SJSA1 (cell line): ENCODE data around the gene PACRG. TPM values are rescaled to one million over a fixed set of nuclear protein-coding genes. Genes with fewer than 3 reads are reported as not detected.
A peak's percentile ranks its signal among the peaks of the same experiment; 100 is the strongest.

Experiments
- DNase-seq, 2 experiments: peaks; one replicate each; pipeline ENCODE4 v3.0.0-alpha.2; 2015 to 2020; ENCODE audit warnings: low spot score in 2 of 2, low read depth in 1 of 2
- H3K27ac ChIP-seq: fragments of 250-450 bp; sonication (Bioruptor Pico); 2 replicates; pipeline ENCODE4 v1.5.1; 2020; ENCODE audit warnings: mild to moderate bottlenecking, moderate library complexity
- H3K27me3 ChIP-seq: fragments of 250-450 bp; sonication (Bioruptor Pico); replicated peaks from 2 replicates; pipeline ENCODE4 v1.5.1; 2020; ENCODE audit warnings: mild to moderate bottlenecking, moderate library complexity
- H3K36me3 ChIP-seq: fragments of 250-450 bp; sonication (Bioruptor Pico); 2 replicates; pipeline ENCODE4 v1.5.1; 2020; ENCODE audit warnings: mild to moderate bottlenecking
- H3K4me1 ChIP-seq: fragments of 250-450 bp; sonication (Bioruptor Pico); replicated peaks from 2 replicates; pipeline ENCODE4 v1.6.1; 2021; ENCODE audit warnings: mild to moderate bottlenecking
- H3K4me3 ChIP-seq: fragments of 250-450 bp; sonication (Bioruptor Pico); 2 replicates; pipeline ENCODE4 v1.5.1; 2020; ENCODE audit warnings: mild to moderate bottlenecking
- H3K9me3 ChIP-seq: fragments of 250-450 bp; sonication (Bioruptor Pico); replicated peaks from 2 replicates; pipeline ENCODE4 v1.5.1; 2020; ENCODE audit warnings: mild to moderate bottlenecking
- total RNA-seq: library from RNA; depleted of rRNA; stranded (reverse); fragments of >200 nt; shearing (Covaris generic); gene quantifications from 2 replicates; pipeline ENCODE4 v1.2.3, GENCODE V29; 2014

The PACRG gene
- total RNA-seq, 1 experiment from 2014 or later = not detected

GRCh38 chr6:163294734-163295133, 567.0 kb downstream of the PACRG start:
- Histone ChIP-seq H3K9me3 (no peaks in the 10 kb centered on the region), H3K4me1 (no peaks in the 10 kb centered on the region), H3K4me3 (no peak overlapping the region), H3K36me3 (no peaks in the 10 kb centered on the region), H3K27ac (no peak overlapping the region), H3K27me3 (no peaks in the 10 kb centered on the region)
- DNase-seq = no peak

GRCh38 chr6:163296835-163297519, 569.2 kb downstream of the PACRG start:
- Histone ChIP-seq H3K4me1 (no peaks in the 10 kb centered on the region), H3K36me3 (no peaks in the 10 kb centered on the region), H3K4me3 (no peak overlapping the region), H3K9me3 (no peaks in the 10 kb centered on the region), H3K27me3 (no peaks in the 10 kb centered on the region), H3K27ac (no peak overlapping the region)
- no peak for DNase-seq

GRCh38 chr6:163298079-163298830, 570.5 kb downstream of the PACRG start:
- DNase-seq = no peak
- Histone ChIP-seq H3K36me3 (no peaks in the 10 kb centered on the region), H3K27me3 (no peaks in the 10 kb centered on the region), H3K9me3 (no peaks in the 10 kb centered on the region), H3K27ac (no peak overlapping the region), H3K4me1 (no peaks in the 10 kb centered on the region), H3K4me3 (no peak overlapping the region)

- H3K27me3 ChIP-seq = no peaks in the 10 kb centered on the region
- H3K36me3 ChIP-seq = no peaks in the 10 kb centered on the region
- no peak overlapping the region for H3K27ac ChIP-seq
- H3K4me1 ChIP-seq = no peaks in the 10 kb centered on the region
- no peak for DNase-seq
- H3K9me3 ChIP-seq = no peaks in the 10 kb centered on the region
- no peak overlapping the region for H3K4me3 ChIP-seq
Measured at GRCh38 chr6:163300838-163301237, 573.1 kb downstream of the PACRG start.

- Histone ChIP-seq H3K4me3 (no peak overlapping the region), H3K27me3 (no peaks in the 10 kb centered on the region), H3K36me3 (no peaks in the 10 kb centered on the region), H3K4me1 (no peaks in the 10 kb centered on the region), H3K9me3 (no peaks in the 10 kb centered on the region), H3K27ac (no peak overlapping the region)
- peak in 1 of 2 experiments; percentile 4 for DNase-seq
Measured at GRCh38 chr6:163301726-163302635, 574.2 kb downstream of the PACRG start.

GRCh38 chr6:163302747-163303146, 575.0 kb downstream of the PACRG start:
- Histone ChIP-seq H3K27ac (no peak overlapping the region), H3K27me3 (no peaks in the 10 kb centered on the region), H3K36me3 (no peaks in the 10 kb centered on the region), H3K9me3 (no peaks in the 10 kb centered on the region), H3K4me3 (no peak overlapping the region), H3K4me1 (no peaks in the 10 kb centered on the region)
- no peak for DNase-seq

- Histone ChIP-seq H3K4me1 (peaks cover 16% of the 10 kb centered on the region), H3K4me3 (no peak overlapping the region), H3K9me3 (no peaks in the 10 kb centered on the region), H3K36me3 (no peaks in the 10 kb centered on the region), H3K27me3 (no peaks in the 10 kb centered on the region), H3K27ac (no peak overlapping the region)
- DNase-seq = no peak
Measured at GRCh38 chr6:163306000-163306399, 578.2 kb downstream of the PACRG start.

GRCh38 chr6:163308629-163309440, 581.1 kb downstream of the PACRG start:
- Histone ChIP-seq H3K4me1 (peaks cover 24% of the 10 kb centered on the region), H3K27ac (peak overlapping the region; percentile 59), H3K4me3 (no peak overlapping the region), H3K9me3 (no peaks in the 10 kb centered on the region), H3K36me3 (no peaks in the 10 kb centered on the region), H3K27me3 (no peaks in the 10 kb centered on the region)
- DNase-seq = peak in 1 of 2 experiments; percentile 19

- DNase-seq = peak; percentile 35 to 39
- H3K27ac ChIP-seq = peak overlapping the region; percentile 59
- H3K4me3 ChIP-seq = no peak overlapping the region
- peaks cover 24% of the 10 kb centered on the region for H3K4me1 ChIP-seq
- no peaks in the 10 kb centered on the region for H3K36me3 ChIP-seq
- H3K9me3 ChIP-seq = no peaks in the 10 kb centered on the region
- H3K27me3 ChIP-seq = no peaks in the 10 kb centered on the region
Measured at GRCh38 chr6:163309491-163310026, 581.8 kb downstream of the PACRG start.

GRCh38 chr6:163310096-163310972, 582.6 kb downstream of the PACRG start:
- H3K27me3 ChIP-seq = no peaks in the 10 kb centered on the region
- H3K36me3 ChIP-seq = no peaks in the 10 kb centered on the region
- peak in 1 of 2 experiments; percentile 30 for DNase-seq
- H3K4me1 ChIP-seq = peaks cover 24% of the 10 kb centered on the region
- H3K4me3 ChIP-seq = no peak overlapping the region
- peak overlapping the region; percentile 59 for H3K27ac ChIP-seq
- no peaks in the 10 kb centered on the region for H3K9me3 ChIP-seq

GRCh38 chr6:163310973-163311383, 583.2 kb downstream of the PACRG start:
- Histone ChIP-seq H3K9me3 (no peaks in the 10 kb centered on the region), H3K4me1 (peaks cover 24% of the 10 kb centered on the region), H3K4me3 (no peak overlapping the region), H3K36me3 (no peaks in the 10 kb centered on the region), H3K27me3 (no peaks in the 10 kb centered on the region), H3K27ac (no peak overlapping the region)
- peak in 1 of 2 experiments; percentile 0 for DNase-seq

- peaks cover 24% of the 10 kb centered on the region for H3K4me1 ChIP-seq
- H3K27me3 ChIP-seq = no peaks in the 10 kb centered on the region
- DNase-seq = no peak
- H3K36me3 ChIP-seq = no peaks in the 10 kb centered on the region
- H3K4me3 ChIP-seq = no peak overlapping the region
- H3K9me3 ChIP-seq = no peaks in the 10 kb centered on the region
- no peak overlapping the region for H3K27ac ChIP-seq
Measured at GRCh38 chr6:163311830-163312229, 584.1 kb downstream of the PACRG start.
